HG03280 (cell line): ENCODE measurements around the gene SLC25A1.

ENCODE experiments used
- ATAC-seq: cut with Tn5 transposase; IDR thresholded peaks from one replicate; pipeline ENCODE4 v1.9.1; 2021; ENCODE audit warnings: mild to moderate bottlenecking, moderate library complexity; ENCODE audit not compliant: unreplicated experiment

SLC25A1 gene

GRCh38 chr22:19178657-19179496 lies at the start of gene SLC25A1:
Gene SLC25A1, minus strand, starts transcription at chr22:19178736. Its CDS starts 63 bp downstream, at chr22:19178673.
- peak; percentile 68 for ATAC-seq

GRCh38 chr22:19228179-19228578 lies 49.6 kb upstream of the SLC25A1 start:
- no peak for ATAC-seq

GRCh38 chr22:19226428-19226827 lies 47.9 kb upstream of the SLC25A1 start:
- no peak for ATAC-seq

- ATAC-seq, result no peak
These were observed 47.0 kb upstream of the SLC25A1 start for GRCh38 chr22:19225560-19225959.

GRCh38 chr22:19224985-19225384 lies 46.4 kb upstream of the SLC25A1 start:
- ATAC-seq, result no peak

- no peak for ATAC-seq
These were observed 46.0 kb upstream of the SLC25A1 start for GRCh38 chr22:19224557-19224956.

GRCh38 chr22:19223617-19224016 lies 45.1 kb upstream of the SLC25A1 start:
- ATAC-seq, result no peak

- no peak for ATAC-seq
These were observed 44.6 kb upstream of the SLC25A1 start for GRCh38 chr22:19223110-19223509.

- ATAC-seq, result no peak
These were observed 43.9 kb upstream of the SLC25A1 start for GRCh38 chr22:19222242-19223005.

GRCh38 chr22:19220867-19221266 lies 42.3 kb upstream of the SLC25A1 start:
- ATAC-seq, result no peak

GRCh38 chr22:19218541-19219233 lies 40.2 kb upstream of the SLC25A1 start:
- no peak for ATAC-seq

GRCh38 chr22:19216579-19216978 lies 38.0 kb upstream of the SLC25A1 start:
- ATAC-seq, result no peak

- no peak for ATAC-seq
These were observed 36.8 kb upstream of the SLC25A1 start for GRCh38 chr22:19215360-19215759.

GRCh38 chr22:19214078-19214473 lies 35.5 kb upstream of the SLC25A1 start:
- ATAC-seq, result no peak

- ATAC-seq, result no peak
These were observed 35.0 kb upstream of the SLC25A1 start for GRCh38 chr22:19213442-19214077.

- ATAC-seq, result no peak
These were observed 34.5 kb upstream of the SLC25A1 start for GRCh38 chr22:19213001-19213400.

- ATAC-seq, result no peak
These were observed 33.9 kb upstream of the SLC25A1 start for GRCh38 chr22:19212302-19212870.

- no peak for ATAC-seq
These were observed 31.7 kb upstream of the SLC25A1 start for GRCh38 chr22:19210188-19210587.

GRCh38 chr22:19208287-19208847 lies 29.8 kb upstream of the SLC25A1 start:
- ATAC-seq, result no peak

GRCh38 chr22:19207884-19208283 lies 29.3 kb upstream of the SLC25A1 start:
- no peak for ATAC-seq
